Ramos (cell line): ENCODE data around the gene DLGAP1.
"Not testable (repeated sequence)": the region's sequence is repeated elsewhere in the genome, so short reads cannot be mapped to it uniquely, and the experiment has no call there.

Source experiments
- in situ Hi-C: fragments of 300-500 bp; cut with MboI; formaldehyde crosslinking; loops from one replicate; pipeline ENCODE4 v1.14.3; 2022; ENCODE audit warnings: low sequenced_read_pairs; ENCODE audit not compliant: unreplicated experiment

The DLGAP1 gene

DNA sequence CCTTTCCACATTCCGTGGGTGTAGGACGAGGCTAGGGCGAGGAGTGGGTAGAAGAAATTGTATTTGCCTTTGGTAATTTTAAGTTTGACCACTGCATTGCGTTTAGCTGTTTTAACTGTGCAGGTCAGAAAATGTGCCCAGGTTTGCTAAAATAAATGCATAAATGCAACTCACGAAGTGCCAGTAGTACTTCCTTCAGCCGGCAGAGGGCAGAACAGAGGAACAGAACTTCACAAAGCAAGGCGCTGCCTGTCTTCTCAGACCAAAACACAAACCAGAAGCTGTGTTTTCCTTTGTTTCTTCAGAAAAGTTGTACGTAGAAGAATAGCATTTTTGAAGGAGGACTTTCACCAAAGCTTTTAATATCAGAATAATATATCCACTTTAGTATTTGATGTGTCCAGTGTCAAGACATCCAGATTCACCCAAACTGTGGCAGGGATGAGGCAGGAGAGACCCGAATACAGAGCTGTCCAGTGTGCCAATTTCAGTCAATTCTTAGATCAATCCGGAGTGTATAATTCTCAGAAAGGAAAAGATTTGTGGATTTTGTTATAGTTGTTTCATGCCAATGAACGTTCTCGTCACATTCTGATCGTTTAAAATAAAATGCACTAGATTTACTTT lies 348.6 kb downstream of the DLGAP1 start:
- in situ Hi-C loops = loop anchor here (10.0 kb wide), 1 partner anchor 948 kb away; no protein-coding TSS in a partner anchor

- in situ Hi-C loops = loop anchor here (10.0 kb wide), 1 partner anchor 952 kb away; no protein-coding TSS in a partner anchor
Measured at GRCh38 chr18:4102901-4103300, 352.2 kb downstream of the DLGAP1 start.

GRCh38 chr18:4101009-4101408 lies 354.1 kb downstream of the DLGAP1 start:
- in situ Hi-C loops = loop anchor here (10.0 kb wide), 1 partner anchor 954 kb away; no protein-coding TSS in a partner anchor

DNA sequence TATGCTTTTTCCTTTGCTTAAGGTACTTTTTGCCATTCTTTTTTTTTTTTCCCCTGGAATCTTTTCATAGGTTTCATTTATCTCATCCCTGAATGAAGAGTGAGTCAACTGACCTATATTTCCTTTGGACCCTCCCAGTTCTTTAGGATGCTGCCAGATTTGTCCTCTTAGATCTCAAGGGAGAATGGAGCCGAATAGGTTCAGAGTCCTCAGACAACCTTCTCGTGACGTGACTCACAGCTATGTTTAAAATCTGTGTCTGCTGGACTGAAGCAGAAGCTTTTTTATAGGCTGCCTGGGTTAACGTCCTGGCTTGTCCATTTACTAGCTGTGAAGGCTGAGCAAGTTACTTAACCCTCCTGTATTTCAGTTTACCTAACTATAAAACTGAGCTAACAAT lies 358.6 kb downstream of the DLGAP1 start:
- in situ Hi-C loops = no loop called here

DNA sequence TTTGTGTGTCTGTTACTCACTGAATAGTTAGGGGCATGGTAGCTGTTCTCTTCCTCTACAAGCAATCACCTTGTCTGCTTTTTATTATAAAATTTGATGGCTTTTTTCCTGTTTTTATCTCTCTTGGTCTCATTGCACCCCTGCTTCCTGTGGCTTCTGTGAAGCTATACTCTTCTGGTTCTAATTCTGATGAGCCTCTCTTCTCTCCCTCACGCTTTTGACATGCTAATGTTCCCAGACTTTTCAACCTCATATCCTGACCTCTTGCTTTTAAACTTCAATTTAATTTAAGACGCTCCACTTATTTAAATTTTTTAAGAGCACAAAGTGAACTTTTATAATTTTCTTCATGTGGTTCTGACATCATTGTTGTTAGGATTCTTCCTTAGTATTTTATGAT lies 361.4 kb downstream of the DLGAP1 start:
- in situ Hi-C loops = no loop called here

DNA sequence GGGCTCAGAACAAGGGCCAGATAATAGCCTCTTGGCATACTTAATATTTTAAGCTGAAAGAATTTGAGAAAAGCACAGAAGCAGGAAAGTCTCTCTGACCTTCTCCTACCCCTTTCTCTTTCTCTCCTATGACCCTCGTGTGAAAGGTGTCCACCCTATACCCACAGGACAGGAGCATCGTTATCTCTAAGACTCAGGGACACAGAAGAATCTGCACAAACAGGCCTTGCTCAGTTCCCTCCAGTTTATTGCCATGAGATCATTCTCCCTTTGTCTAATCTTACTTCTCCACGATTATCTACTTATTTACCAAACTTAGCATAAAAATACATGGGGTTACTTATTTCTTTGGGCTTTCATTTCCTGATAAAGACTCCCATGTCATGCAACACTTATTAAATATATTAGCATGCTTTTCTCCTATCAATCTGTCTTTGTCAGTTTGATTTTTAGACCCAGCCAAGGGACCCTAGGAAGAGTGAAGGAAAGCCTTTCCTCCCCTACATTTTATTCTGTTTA lies 370.7 kb downstream of the DLGAP1 start:
- in situ Hi-C loops = no loop called here

GRCh38 chr18:4078246-4078645 lies 376.9 kb downstream of the DLGAP1 start:
- in situ Hi-C loops = no loop called here

DNA sequence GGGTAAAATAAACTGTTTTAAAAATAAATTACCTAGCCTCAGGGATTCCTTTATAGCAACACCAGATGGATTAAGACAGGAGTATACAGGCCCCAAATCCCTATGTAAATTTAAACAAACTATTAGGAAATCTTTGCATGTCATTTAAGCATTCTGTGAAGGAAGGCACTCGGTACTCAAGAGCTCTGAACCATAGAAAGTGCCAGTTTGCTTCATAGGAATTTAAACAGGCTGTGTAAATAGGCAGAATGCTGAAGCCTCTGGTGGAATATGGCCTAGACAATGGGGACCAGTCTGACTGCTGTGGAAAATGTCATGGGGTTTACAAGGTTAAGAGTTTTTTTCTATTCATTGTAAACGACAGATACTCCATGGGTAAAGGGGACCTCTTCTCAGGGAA lies 377.4 kb downstream of the DLGAP1 start:
- in situ Hi-C loops = no loop called here

- in situ Hi-C loops = no loop called here
Measured at GRCh38 chr18:4077204-4077603, 377.9 kb downstream of the DLGAP1 start.

GRCh38 chr18:4074647-4075046 lies 380.5 kb downstream of the DLGAP1 start:
- in situ Hi-C loops = no loop called here

GRCh38 chr18:4069183-4069582 lies 385.9 kb downstream of the DLGAP1 start:
- in situ Hi-C loops = no loop called here

DNA sequence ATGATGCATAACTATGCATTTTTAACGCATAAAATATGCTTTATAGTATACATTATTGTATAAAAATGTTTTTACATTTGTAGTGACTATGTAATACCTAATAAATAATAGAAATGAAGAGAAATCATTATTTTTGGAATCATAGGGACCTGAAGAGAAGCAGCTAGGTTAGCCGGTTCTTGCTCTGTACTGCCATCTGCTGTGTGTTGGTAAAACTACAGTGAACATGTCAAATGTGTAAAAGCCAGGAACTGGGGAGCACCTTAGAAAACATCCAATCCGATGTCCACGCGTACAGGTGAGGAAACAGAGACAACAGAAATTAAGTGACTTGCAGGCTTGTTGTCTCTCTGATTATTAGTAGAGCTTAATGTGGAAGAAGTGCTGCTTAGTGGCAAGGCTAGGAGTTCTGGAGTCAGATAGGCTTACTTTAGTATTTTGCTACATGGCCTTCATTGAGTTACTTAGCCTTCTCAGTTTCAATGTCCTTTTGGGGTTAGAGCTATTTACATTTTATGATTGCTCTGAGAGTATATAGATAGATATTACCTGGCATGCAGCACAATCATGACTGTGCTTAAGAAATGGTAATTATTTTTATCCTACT lies 386.5 kb downstream of the DLGAP1 start:
- in situ Hi-C loops = no loop called here

GRCh38 chr18:4063545-4063944 lies 391.6 kb downstream of the DLGAP1 start:
- in situ Hi-C loops = no loop called here

GRCh38 chr18:4060427-4061281 lies 394.5 kb downstream of the DLGAP1 start:
- in situ Hi-C loops = no loop called here

GRCh38 chr18:4058179-4058578 lies 396.9 kb downstream of the DLGAP1 start:
- in situ Hi-C loops = no loop called here

DNA sequence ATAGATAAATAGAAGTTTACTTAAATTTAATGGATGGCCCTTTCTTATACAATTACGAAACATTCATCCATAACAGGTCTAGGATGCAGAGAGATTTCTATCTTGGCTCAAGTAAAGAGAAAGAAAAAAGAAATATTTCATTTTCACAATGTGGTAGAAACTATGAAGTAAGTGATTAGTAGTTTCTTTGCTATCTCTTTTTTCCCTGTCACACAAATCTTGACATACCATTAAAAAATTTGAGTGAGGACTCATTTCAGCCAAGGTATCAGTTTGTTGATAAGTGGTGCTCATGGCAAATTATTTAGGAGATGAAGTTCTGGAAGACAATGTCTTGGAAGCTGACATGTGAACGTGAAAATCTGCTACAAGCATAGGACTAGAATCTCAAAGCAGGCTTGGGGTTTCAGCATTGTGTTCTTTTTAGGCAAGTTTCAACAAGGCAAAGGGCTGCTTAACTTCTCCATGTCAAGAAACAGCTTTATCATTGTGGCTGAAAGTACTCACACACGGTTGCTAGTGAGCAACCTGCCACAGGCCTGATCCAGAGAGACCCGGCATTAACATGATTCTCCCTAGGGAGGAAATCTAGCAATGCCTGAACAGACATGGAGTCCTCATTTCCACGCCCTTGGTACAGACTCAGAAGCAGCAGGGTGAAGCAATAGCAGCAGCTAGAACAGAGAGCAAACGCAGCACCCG lies 414.6 kb downstream of the DLGAP1 start:
- in situ Hi-C loops = no loop called here

DNA sequence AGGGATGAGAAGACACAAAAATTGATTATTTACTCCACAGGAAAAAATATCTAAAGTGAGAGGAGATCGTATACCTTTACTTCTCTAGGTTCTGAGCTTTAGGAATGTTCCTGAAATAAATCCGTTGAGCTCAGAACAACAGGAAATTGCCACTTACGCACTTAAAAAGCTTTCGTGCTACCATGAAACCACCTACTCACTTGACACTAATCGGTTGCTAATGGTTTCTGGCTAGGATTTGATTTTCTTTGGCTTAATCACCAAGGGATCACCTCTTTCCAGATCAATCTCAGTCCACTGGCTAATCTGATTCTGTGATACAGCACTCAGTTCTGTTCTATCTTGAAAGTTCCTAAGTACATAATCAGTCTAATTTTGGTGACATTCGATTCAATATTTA lies 419.6 kb downstream of the DLGAP1 start:
- in situ Hi-C loops = no loop called here

GRCh38 chr18:4034815-4035214 lies 420.3 kb downstream of the DLGAP1 start:
- in situ Hi-C loops = not testable (repeated sequence)

DNA sequence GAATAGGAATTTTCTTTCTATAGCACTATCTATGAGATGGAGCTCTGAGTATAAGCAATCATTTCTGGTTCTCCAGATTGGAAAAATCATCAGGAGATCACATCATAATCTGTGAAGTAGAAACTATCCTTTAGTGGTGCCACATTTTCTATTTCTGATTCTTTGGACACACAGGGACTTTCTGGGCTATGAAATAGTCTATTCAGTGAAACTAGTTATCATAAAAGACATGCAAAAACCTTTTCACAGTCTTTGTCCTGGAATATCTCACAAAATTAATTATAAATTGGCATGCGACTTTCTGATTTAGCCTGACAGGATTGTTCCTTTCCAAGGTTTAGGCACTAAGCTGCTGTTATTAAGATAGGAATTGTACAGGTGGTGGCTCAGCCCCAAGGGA lies 428.6 kb downstream of the DLGAP1 start:
- in situ Hi-C loops = no loop called here

GRCh38 chr18:4024702-4025101 lies 430.4 kb downstream of the DLGAP1 start:
- in situ Hi-C loops = no loop called here
